Body of pancreas (tissue), 4 donors: ENCODE results near the gene EMILIN1. TPM values are rescaled to one million over a fixed set of nuclear protein-coding genes. Genes with fewer than 3 reads are reported as not detected.
"Not testable (repeated sequence)": the region's sequence is repeated elsewhere in the genome, so short reads cannot be mapped to it uniquely, and the experiment has no call there.

Experiments used
- ATAC-seq: fragments of 150-250 bp; one replicate; pipeline ENCODE4 v1.9.1; 2016
- DNase-seq, 4 donors: peaks; one replicate each; pipeline ENCODE4 v3.0.0-alpha.2; 2019
- H3K27ac ChIP-seq, 4 donors: fragments of 200-600 bp; sonication (generic); 1 replicate in 3 of 4; 2 replicates in 1 of 4; pipeline versions ENCODE4 v1.5.1 to v1.6.1; 2016 to 2019; ENCODE audit warnings: mild to moderate bottlenecking in 1 of 4, mixed read lengths in 1 of 4, moderate library complexity in 1 of 4
- H3K27me3 ChIP-seq, 2 donors: fragments of 200-600 bp; sonication (generic); one replicate each; pipeline ENCODE4 v1.6.0; 2016; ENCODE audit warnings: mild to moderate bottlenecking in 1 of 2
- H3K36me3 ChIP-seq, 2 donors: fragments of 200-600 bp; sonication (generic); replicated peaks in 1 of 2; 2 replicates each; pipeline ENCODE4 v1.5.1; 2016; ENCODE audit warnings: low read depth in 2 of 2; ENCODE audit not compliant: insufficient read depth in 1 of 2
- H3K4me1 ChIP-seq: fragments of 200-600 bp; sonication (generic); one replicate; pipeline ENCODE4 v1.6.0; 2016
- H3K4me3 ChIP-seq, 2 donors: fragments of 200-600 bp; sonication (generic); 1 replicate in 1 of 2; 2 replicates in 1 of 2; pipeline ENCODE4 v1.5.1; 2016 to 2019
- H3K9me3 ChIP-seq, 3 donors: fragments of 200-600 bp; sonication (generic); 1 replicate in 2 of 3; 2 replicates in 1 of 3; pipeline ENCODE4 v1.5.1; 2016
- CTCF ChIP-seq, 7 experiments: fragments of 450-650 bp in 4 of 7; fragments of 200-600 bp in 3 of 7; sonication (generic) in 3 of 7; IDR thresholded peaks; one replicate each; pipeline ENCODE4 v1.5.1; 2016 to 2019; ENCODE audit warnings: antibody characterized with exemption in 7 of 7
- POLR2A ChIP-seq, 3 donors: fragments of 450-650 bp; IDR thresholded peaks; one replicate each; pipeline ENCODE4 v1.6.1; 2016; ENCODE audit warnings: antibody characterized with exemption in 3 of 3, mild to moderate bottlenecking in 2 of 3
- WGBS, 2 donors: methylation state at CpG; one replicate each; pipeline ENCODE4 v1.1.5; 2017; 5-methylcytosine and 5-hydroxymethylcytosine counted together
- intact Hi-C: fragments of 100-400 bp; cut with DNase I; formaldehyde crosslinking; loops from one replicate; pipeline ENCODE4 v1.15.1; 2023
- total RNA-seq, 2 donors: library from RNA; depleted of rRNA; stranded (reverse); fragments of >200 nt; gene quantifications; one replicate each; pipeline ENCODE4 v1.1.0, GENCODE V29; 2016

The EMILIN1 gene
- total RNA-seq, 2 donors from 2014 or later: 21.8 to 24.1 TPM

DNA sequence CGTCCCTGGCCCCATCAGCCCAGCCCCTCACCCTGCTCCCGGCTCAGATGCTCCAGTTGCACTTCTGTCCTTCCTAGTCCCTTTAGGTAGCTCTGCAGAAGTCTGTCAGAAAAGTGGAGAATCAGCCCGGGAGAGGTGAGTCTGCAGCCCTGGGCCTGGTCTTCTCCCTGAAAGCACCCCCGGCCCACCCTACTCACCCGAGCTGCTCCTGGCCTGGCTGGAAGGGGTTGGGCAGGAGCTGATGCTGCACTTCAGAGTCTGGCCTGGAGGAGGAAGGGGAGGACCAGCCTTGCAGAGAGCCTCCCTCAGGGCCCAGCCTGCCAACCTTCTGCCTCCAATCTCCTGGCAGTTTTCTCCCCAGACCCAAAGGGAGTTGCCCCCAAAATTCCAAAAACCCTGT lies 23.9 kb downstream of the EMILIN1 start:
- H3K36me3 ChIP-seq: no peaks in the 10 kb centered on the region
- no peak for DNase-seq
- WGBS, 2 donors: 66 to 79% methylated on average over 4 to 5 of the region's 5 CpGs
- H3K4me1 ChIP-seq: no peaks in the 10 kb centered on the region
- no peak overlapping the region for H3K4me3 ChIP-seq
- ATAC-seq: no peak
- H3K9me3 ChIP-seq: no peaks in the 10 kb centered on the region
- TF ChIP-seq CTCF (IDR thresholded peaks at IDR 0.05): no peak
- no peak for TF ChIP-seq POLR2A (IDR thresholded peaks at IDR 0.05)
- H3K27ac ChIP-seq: no peak overlapping the region
- intact Hi-C loops: loop anchor here (5.0 kb wide), 1 partner anchor 180 kb away; the partner anchor contains the start of gene TRIM54
- no peaks in the 10 kb centered on the region for H3K27me3 ChIP-seq

DNA sequence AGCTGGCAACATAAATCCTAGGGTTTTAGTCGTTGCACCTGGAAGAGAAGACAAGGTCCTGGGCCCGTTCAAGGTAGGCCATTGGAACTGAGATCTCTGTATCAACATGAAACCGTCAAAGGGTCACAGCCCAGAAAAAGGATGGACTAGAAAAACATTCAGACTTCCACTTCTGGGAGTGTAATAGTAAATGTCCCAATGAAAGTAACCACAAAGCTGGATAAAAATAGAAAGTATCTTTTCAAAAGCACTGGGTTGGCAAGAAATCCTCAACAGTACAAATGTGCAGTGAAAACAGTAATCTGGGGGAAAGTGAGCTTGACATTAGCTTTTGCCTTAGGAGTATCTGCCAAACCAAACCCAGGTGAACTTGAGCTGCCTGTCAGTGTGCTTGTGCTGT lies 27.6 kb downstream of the EMILIN1 start:
- H3K4me1 ChIP-seq: no peaks in the 10 kb centered on the region
- ATAC-seq: no peak
- H3K27ac ChIP-seq: no peak overlapping the region
- WGBS, 2 donors: 61 to 63% methylated on average over 3 of the region's 3 CpGs
- H3K27me3 ChIP-seq: no peaks in the 10 kb centered on the region
- H3K9me3 ChIP-seq: no peaks in the 10 kb centered on the region
- H3K4me3 ChIP-seq: no peak overlapping the region
- no peaks in the 10 kb centered on the region for H3K36me3 ChIP-seq
- no peak for TF ChIP-seq POLR2A (IDR thresholded peaks at IDR 0.05)
- intact Hi-C loops: no loop called here
- no peak for DNase-seq

- no peaks in the 10 kb centered on the region for H3K9me3 ChIP-seq
- DNase-seq (no peak), ATAC-seq (no peak)
- no peaks in the 10 kb centered on the region for H3K36me3 ChIP-seq
- no peaks in the 10 kb centered on the region for H3K4me1 ChIP-seq
- H3K27ac ChIP-seq: no peak overlapping the region
- intact Hi-C loops: no loop called here
- TF ChIP-seq CTCF (IDR thresholded peaks at IDR 0.05) (no peak), POLR2A (IDR thresholded peaks at IDR 0.05) (no peak)
- H3K4me3 ChIP-seq: no peak overlapping the region
- no peaks in the 10 kb centered on the region for H3K27me3 ChIP-seq
- WGBS, 2 donors: 59% methylated on average over 2 of the region's 2 CpGs
Measured at GRCh38 chr2:27108221-27108620, 29.8 kb downstream of the EMILIN1 start.

- no peaks in the 10 kb centered on the region for H3K4me1 ChIP-seq
- no peaks in the 10 kb centered on the region for H3K36me3 ChIP-seq
- no peak for TF ChIP-seq CTCF (IDR thresholded peaks at IDR 0.05)
- no peak for TF ChIP-seq POLR2A (IDR thresholded peaks at IDR 0.05)
- H3K27me3 ChIP-seq: no peaks in the 10 kb centered on the region
- intact Hi-C loops: no loop called here
- H3K4me3 ChIP-seq: no peak overlapping the region
- ATAC-seq (no peak), DNase-seq (no peak)
- H3K27ac ChIP-seq: no peak overlapping the region
- H3K9me3 ChIP-seq: no peaks in the 10 kb centered on the region
- WGBS, 2 donors: 86 to 91% methylated on average over 3 of the region's 3 CpGs
Measured at GRCh38 chr2:27109083-27109482, 30.7 kb downstream of the EMILIN1 start.

DNA sequence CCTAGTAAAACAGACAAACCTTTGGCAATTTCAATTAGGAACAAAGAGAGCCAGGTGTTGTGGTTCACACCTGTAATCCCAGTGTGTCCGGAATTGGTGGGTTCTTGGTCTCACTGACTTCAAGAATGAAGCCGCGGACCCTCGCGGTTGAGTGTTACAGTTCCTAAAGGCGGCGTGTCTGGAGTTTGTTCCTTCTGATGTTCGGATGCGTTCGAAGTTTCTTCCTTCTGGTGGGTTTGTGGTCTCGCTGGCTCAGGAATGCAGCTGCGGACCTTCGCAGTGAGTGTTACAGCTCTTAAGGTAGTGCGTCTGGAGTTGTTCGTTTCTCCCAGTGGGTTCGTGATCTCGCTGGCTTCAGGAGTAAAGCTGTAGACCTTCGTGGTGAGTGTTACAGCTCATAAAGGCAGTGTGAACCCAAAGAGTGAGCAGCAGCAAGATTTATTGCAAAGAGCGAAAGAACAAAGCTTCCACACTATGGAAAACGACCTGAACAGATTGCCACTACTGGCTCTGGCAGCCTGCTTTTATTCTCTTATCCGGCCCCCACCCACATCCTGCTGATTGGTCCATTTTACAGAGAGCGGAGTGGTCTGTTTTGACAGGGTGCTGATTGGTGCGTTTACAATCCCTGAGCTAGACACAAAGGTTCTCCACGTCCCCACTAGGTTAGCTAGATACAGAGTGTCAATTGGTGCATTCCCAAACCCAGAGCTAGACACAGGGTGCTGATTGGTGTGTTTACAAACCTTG lies 32.4 kb downstream of the EMILIN1 start:
- H3K9me3 ChIP-seq, H3K27me3 ChIP-seq, DNase-seq, H3K4me3 ChIP-seq, H3K36me3 ChIP-seq, ATAC-seq, intact Hi-C loops, H3K4me1 ChIP-seq, H3K27ac ChIP-seq: not testable (repeated sequence)
- WGBS, 2 donors: 75 to 76% methylated on average over 23 to 24 of the region's 24 CpGs

DNA sequence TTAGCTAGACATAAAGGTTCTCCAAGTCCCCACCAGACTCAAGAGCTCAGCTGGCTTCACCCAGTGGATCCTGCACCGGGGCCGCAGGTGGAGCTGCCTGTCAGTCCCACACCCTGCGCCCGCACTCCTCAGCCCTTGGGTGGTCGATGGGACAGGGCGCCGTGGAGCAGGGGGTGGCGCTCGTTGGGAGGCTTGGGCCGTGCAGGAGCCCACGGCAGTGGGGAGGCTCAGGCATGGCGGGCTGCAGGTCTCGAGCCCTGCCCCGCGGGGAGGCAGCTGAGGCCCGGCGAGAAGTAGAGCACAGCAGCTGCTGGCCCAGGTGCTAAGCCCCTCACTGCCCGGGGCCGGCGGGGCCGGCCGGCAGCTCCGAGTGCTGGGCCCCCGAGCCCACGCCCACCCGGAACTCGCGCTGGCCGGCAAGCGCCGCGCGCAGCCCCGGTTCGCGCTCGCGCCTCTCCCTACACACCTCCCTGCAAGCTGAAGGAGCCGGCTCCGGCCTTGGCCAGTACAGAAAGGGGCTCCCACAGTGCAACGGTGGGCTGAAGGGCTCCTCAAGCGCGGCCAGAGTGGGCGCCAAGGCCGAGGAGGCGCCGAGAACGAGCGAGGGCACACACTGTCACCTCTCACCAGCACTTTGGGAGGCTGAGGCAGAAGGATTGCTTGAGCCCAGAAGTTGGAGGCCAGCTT lies 33.1 kb downstream of the EMILIN1 start:
- H3K9me3 ChIP-seq, ATAC-seq, intact Hi-C loops, H3K27me3 ChIP-seq, H3K27ac ChIP-seq, H3K36me3 ChIP-seq, H3K4me3 ChIP-seq, H3K4me1 ChIP-seq, DNase-seq: not testable (repeated sequence)
- WGBS, 2 donors: 84 to 94% methylated on average over 15 to 38 of the region's 49 CpGs
